Left ventricle myocardium superior (tissue), 1 donor: ENCODE data around the gene PHKB. TPM values are rescaled to one million over a fixed set of nuclear protein-coding genes. Genes with fewer than 3 reads are reported as not detected.

Experiments
- ATAC-seq: fragments of 200-7000 bp; cut with Tn5 transposase; one replicate; pipeline ENCODE4 v1.9.1; 2020; ENCODE audit warnings: mild to moderate bottlenecking, moderate library complexity
- DNase-seq: peaks from one replicate; pipeline ENCODE4 v3.0.0-alpha.2; 2020
- intact Hi-C: fragments of 100-400 bp; cut with micrococcal nuclease; formaldehyde crosslinking; loops from one replicate; pipeline ENCODE4 v1.11.0; 2022
- total RNA-seq: library from RNA; stranded (reverse); fragmentation: NEBNext Ultra II Directional; extraction: Animal tissue kit (Norgen Biotek cat#: 25700); gene quantifications from one replicate; pipeline ENCODE4 v1.2.1, GENCODE V29; 2021
- donor health status: DM: no; HTN: yes; CAD: no; lungs with severe emphysema.

The PHKB gene
- total RNA-seq, 1 donor from 2014 or later = 71.0 TPM

GRCh38 chr16:47700857-47701587, 239.9 kb downstream of the PHKB start:
- DNase-seq (no peak), ATAC-seq (no peak)
- intact Hi-C loops = no loop called here

GRCh38 chr16:47705266-47705665, 244.1 kb downstream of the PHKB start:
- DNase-seq = no peak
- no peak for ATAC-seq

GRCh38 chr16:47711809-47712208, 250.7 kb downstream of the PHKB start:
- DNase-seq (no peak), ATAC-seq (no peak)
- intact Hi-C loops = no loop called here

More at GRCh38 chr16:47705266-47705665, 244.1 kb downstream of the PHKB start:
- intact Hi-C loops = no loop called here

DNA sequence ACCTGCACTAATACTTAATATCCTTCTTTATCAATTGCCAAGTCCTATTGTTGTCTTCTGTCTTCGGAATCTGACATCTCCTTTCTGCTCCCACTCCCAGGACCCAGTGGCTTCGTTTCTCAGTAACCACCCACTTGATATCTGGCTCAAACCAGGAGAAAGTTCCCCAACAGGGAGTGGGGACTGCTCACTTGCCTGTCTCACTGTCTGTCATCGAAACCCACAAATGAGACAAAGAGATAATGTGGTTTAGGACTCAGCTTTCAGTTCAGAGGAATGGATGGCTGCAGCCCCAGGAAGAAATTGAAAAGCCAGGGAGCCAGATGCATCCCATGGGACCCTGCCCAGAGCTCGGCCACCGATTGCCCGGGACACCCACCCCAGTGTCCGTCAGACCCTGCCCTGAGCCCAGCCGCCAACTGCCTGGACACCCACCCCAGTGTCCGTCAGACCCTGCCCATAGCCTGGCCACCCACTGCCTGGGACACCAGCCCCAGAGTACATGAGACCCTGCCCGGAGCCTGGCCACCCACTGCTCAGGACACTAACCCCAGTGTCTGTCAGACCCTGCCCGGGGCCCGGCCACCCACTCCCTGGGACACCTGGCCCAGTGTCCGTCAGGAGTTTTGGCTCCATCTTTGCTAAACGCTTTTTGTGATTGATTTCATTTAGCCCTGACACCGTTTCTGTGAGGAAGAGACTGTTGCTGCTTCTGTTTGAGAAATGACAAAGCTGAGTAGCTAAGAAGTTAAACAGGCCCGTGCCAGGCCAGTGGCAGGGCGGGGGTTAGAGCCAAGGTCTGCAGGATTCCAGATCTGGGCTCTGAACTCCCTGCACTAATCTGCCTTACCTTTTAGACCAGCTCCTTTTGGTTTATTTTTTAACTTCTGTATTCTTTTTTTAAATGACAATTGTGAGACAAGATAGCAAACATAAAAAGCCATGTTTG, 251.4 kb downstream of the PHKB start:
- intact Hi-C loops = no loop called here
- ATAC-seq (no peak), DNase-seq (no peak)

DNA sequence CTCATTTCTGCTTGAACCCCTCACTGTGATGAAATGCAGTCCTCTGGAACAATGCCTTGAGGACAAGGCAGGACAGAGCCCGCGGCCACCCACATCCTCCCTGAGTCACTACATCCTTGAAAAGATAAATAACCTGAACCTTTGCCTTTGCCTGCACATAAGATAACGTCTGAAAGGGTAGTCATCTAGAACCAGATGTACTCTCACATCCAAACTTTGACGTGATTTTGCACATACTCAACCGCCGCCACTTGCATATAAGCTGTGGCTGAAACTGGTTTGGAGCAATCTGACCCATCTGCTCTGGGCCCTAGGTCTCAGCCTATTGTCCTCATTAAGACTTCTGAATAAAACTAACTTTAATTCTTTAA, 252.1 kb downstream of the PHKB start:
- no peak for ATAC-seq
- intact Hi-C loops = no loop called here
- DNase-seq = no peak

GRCh38 chr16:47715442-47716083, 254.4 kb downstream of the PHKB start:
- DNase-seq = no peak
- intact Hi-C loops = no loop called here
- no peak for ATAC-seq

DNA sequence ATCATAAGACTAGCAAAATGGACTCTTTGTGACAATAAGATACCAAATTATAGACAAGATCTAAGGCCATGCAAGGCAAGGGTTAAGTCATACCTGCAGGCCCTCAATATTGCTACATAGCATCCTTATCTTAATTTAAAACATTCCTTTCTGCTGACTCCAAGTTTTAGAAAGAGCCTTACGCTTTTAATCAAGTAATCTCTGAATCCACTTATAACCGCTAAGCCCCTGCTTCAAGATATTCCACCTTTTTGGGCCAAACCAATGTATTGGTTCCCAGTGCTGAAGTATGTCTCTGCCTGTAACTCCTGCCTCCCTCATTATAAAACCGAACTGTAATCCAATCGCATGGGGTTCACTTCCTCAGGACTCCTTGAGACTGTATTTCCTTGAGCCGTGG, 255.4 kb downstream of the PHKB start:
- no peak for DNase-seq
- intact Hi-C loops = no loop called here
- no peak for ATAC-seq

GRCh38 chr16:47719713-47720112, 258.6 kb downstream of the PHKB start:
- ATAC-seq (no peak), DNase-seq (no peak)
- intact Hi-C loops = no loop called here

DNA sequence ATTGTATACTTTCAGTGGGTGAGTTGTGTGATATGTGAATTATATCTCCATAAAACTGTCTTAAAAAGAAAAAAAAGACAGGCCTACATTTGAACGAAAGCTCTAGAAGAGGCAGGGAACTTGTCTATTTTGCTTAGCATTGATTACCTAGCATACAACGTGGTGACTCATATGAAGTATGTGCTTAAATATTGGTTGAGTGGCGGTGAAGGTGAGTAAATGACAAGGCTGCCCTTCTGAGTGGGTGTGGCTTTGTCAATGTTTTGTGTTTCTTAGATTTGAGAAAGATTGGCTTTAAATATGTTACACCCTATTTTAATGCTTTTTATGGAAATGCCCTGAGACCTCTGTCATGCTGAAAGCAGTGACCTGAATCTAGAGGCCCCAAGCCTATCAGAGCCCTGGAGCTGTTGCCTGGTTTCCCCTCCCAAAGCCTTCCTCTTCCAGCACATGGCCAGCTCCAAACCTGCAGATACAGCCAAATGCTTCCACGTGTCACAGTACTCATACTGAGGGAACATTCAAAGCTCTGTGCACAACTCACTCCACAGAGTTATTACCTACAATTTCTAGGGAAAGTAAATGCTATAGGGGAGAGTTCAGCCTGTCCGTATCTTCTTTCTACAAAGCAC, 260.0 kb downstream of the PHKB start:
- DNase-seq (no peak), ATAC-seq (no peak)
- intact Hi-C loops = no loop called here

- ATAC-seq (no peak), DNase-seq (no peak)
- intact Hi-C loops = no loop called here
Observed at GRCh38 chr16:47722046-47722445, 260.9 kb downstream of the PHKB start.

GRCh38 chr16:47724115-47724785, 263.1 kb downstream of the PHKB start:
- DNase-seq = no peak
- intact Hi-C loops = no loop called here
- no peak for ATAC-seq

- intact Hi-C loops = no loop called here
- ATAC-seq = no peak
Observed at GRCh38 chr16:47725188-47725695, 264.1 kb downstream of the PHKB start.

DNA sequence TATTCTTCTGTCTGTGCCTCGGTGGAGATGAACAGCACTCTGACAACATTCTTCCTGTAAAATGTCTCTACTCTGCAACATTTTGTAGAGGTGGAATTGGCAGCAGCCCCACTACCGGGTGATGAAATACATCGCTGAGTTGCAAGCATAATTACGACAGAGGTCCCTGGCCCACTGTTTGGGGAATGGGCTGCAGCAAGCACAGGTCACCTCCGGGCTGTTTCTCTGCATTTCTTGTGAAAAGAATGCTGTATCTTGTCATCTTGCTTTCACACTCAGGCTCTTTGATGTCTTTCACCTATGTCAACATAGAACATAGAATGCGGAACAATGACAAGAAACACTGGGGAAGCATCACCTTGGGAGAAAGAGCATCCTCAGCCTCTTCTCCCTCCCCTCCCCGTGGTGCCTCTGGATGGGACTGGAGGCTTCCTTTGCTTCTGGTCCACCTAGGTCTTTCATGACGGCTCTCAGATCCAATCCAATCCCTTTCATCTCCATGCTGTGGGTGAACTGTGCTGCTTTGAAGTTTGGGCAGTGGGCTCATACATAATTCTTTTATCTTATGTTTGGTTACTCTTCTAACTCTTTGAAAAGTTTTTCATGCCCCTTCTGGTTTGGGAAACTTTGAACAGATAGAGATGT, 265.0 kb downstream of the PHKB start:
- DNase-seq (no peak), ATAC-seq (no peak)
- intact Hi-C loops = no loop called here

More at GRCh38 chr16:47725188-47725695, 264.1 kb downstream of the PHKB start:
- no peak for DNase-seq

- no peak for DNase-seq
- no peak for ATAC-seq
- intact Hi-C loops = no loop called here
Observed at GRCh38 chr16:47727131-47727530, 266.0 kb downstream of the PHKB start.

DNA sequence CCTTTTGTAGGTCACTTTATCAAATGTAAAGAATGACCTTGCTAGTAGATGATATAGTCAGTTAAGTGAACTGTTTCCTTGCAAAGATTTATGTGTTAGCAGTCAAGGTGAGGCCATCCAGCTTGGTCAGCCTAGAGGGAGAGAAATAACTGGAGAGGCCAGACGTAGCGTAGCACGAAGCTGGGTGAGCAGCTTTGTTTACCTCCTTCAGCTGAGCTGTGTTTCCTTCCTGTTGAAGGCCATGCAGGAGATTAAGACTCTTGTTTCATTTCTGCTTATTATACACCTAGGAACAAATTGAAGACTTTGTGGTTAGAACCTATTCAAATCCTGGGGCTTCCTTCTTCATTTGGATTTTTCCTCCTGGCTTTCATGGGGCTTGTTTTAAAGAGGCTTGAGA, 267.1 kb downstream of the PHKB start:
- ATAC-seq (no peak), DNase-seq (no peak)
- intact Hi-C loops = no loop called here

DNA sequence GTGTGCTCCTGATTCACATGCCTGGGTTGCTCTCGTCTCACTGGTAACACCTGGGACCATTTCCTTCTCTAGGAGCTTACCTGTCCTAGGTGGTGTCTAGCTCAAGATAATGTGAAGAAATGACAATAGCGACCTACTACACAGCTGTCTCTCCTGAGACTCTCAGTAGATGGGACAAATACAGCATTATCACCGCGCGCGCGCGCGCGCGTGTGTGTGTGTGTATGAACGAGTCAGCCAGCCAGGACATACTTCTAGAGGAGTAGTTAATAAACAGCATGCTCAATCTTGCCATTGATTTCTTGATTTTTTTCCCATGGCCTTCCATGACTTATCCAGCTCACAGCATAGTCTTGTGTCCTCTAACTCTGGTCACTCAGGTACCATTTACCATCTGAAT, 268.6 kb downstream of the PHKB start:
- DNase-seq (no peak), ATAC-seq (no peak)
- intact Hi-C loops = no loop called here

GRCh38 chr16:47731252-47731651, 270.1 kb downstream of the PHKB start:
- no peak for DNase-seq
- intact Hi-C loops = no loop called here

DNA sequence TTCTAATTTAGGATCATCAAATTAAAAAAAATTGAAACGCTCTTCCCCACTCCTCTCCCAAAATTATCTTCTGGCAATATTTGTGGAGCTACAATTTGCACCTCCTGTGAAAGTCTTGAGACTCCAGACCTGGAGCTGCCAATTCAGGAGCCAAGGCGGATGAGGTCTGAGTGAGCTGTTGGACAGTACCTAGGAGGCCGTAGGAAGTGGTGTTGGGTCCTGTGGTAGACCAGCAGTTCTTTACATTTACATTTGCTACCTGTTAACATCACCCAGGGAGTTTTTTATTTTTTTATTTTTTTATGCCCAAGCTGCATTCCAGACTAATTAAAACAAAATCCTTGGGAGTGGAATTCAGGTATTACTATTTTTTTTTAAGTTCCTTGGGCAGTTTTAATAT, 271.0 kb downstream of the PHKB start:
- ATAC-seq (no peak), DNase-seq (no peak)
- intact Hi-C loops = no loop called here

More at GRCh38 chr16:47731252-47731651, 270.1 kb downstream of the PHKB start:
- ATAC-seq = no peak
